ENCODE measurements around the gene IFIT1B. TPM values are rescaled to one million over a fixed set of nuclear protein-coding genes. Genes with fewer than 3 reads are reported as not detected.
A peak's percentile ranks its signal among the peaks of the same experiment; 100 is the strongest.
"Not testable (repeated sequence)": the region's sequence is repeated elsewhere in the genome, so short reads cannot be mapped to it uniquely, and the experiment has no call there.

Gene IFIT1B
- total and polyA plus RNA-seq, 4 donors: 0.21 to 3.7 TPM; not detected in 2

GRCh38 chr10:89410551-89410950, 32.7 kb downstream of the IFIT1B start:
- not testable (repeated sequence) for ATAC-seq (ENCODE audit: insufficient read depth, low FRiP score); DNase-seq; H3K9ac ChIP-seq (ENCODE audit: insufficient read depth in 1 of 2, low read length in 2 of 2); H3K4me1 ChIP-seq (ENCODE audit: control insufficient read depth in 5 of 5, insufficient read depth in 5 of 5, low read length in 5 of 5); H3K36me3 ChIP-seq (ENCODE audit: control insufficient read depth in 4 of 4, insufficient read depth in 4 of 4, low read length in 4 of 4); H3K9me3 ChIP-seq (ENCODE audit: control insufficient read depth in 4 of 4, insufficient read depth in 3 of 4, low read length in 3 of 4); H3K27me3 ChIP-seq (ENCODE audit: control insufficient read depth in 3 of 3, insufficient read depth in 3 of 3, low read length in 2 of 3); H3K27ac ChIP-seq (ENCODE audit: low read depth in 1 of 2, low read length in 1 of 2); H3K4me3 ChIP-seq
- 58 to 83% methylated on average over 5 of the region's 5 CpGs for WGBS, 2 donors

DNA sequence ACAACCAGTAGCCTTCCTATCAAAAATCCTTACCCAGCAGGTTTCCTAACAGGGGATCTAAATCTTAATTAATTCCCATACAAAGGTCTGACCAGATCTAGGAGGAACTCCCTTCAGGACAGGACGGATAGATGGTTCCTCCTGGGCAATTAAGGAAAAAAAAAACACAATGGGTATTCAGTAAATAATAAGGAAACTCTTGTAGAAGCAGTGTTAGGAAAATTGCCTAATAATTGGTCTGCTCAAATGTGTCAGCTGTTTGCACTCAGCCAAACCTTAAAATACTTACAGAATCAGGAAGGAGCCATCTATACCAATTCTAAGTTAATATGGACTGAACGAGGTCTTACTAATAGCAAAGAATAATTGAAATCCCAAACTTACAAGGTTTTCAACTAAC, 33.3 kb downstream of the IFIT1B start:
- H3K27me3 ChIP-seq (ENCODE audit: control insufficient read depth in 3 of 3, insufficient read depth in 3 of 3, low read length in 2 of 3); H3K27ac ChIP-seq (ENCODE audit: low read depth in 1 of 2, low read length in 1 of 2); ATAC-seq (ENCODE audit: insufficient read depth, low FRiP score); H3K36me3 ChIP-seq (ENCODE audit: control insufficient read depth in 4 of 4, insufficient read depth in 4 of 4, low read length in 4 of 4); DNase-seq; H3K4me3 ChIP-seq; H3K9ac ChIP-seq (ENCODE audit: insufficient read depth in 1 of 2, low read length in 2 of 2); H3K9me3 ChIP-seq (ENCODE audit: control insufficient read depth in 4 of 4, insufficient read depth in 3 of 4, low read length in 3 of 4): not testable (repeated sequence)
- H3K4me1 ChIP-seq (ENCODE audit: control insufficient read depth in 5 of 5, insufficient read depth in 5 of 5, low read length in 5 of 5): peaks cover 0 to 11% (median under 1%) of the 10 kb centered on the region in 5 donors
- 41 to 63% methylated on average over 2 of the region's 2 CpGs for WGBS, 2 donors

DNA sequence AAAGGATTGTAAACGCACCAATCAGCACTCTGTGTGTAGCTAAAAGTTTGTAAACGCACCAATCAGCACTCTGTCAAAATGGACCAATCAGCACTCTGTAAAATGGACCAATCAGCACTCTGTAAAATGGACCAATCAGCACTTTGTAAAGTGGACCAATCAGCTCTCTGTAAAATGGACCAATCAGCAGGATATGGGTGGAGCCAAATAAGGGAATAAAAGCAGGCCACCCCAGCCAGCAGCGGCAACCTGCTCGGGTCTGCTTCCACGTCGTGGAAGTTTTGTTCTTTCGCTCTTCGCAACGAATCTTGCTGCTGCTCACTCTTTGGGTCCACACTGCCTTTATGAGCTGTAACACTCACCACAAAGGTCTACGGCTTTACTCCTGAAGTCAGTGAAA, 34.4 kb downstream of the IFIT1B start:
- ATAC-seq (ENCODE audit: insufficient read depth, low FRiP score); H3K36me3 ChIP-seq (ENCODE audit: control insufficient read depth in 4 of 4, insufficient read depth in 4 of 4, low read length in 4 of 4); H3K9ac ChIP-seq (ENCODE audit: insufficient read depth in 1 of 2, low read length in 2 of 2); H3K27me3 ChIP-seq (ENCODE audit: control insufficient read depth in 3 of 3, insufficient read depth in 3 of 3, low read length in 2 of 3); H3K9me3 ChIP-seq (ENCODE audit: control insufficient read depth in 4 of 4, insufficient read depth in 3 of 4, low read length in 3 of 4); DNase-seq; H3K4me3 ChIP-seq; H3K27ac ChIP-seq (ENCODE audit: low read depth in 1 of 2, low read length in 1 of 2): not testable (repeated sequence)
- H3K4me1 ChIP-seq (ENCODE audit: control insufficient read depth in 5 of 5, insufficient read depth in 5 of 5, low read length in 5 of 5): peaks cover 0 to 16% (median 5%) of the 10 kb centered on the region in 5 donors
- WGBS, 2 donors: 82 to 95% methylated on average over 10 of the region's 10 CpGs

DNA sequence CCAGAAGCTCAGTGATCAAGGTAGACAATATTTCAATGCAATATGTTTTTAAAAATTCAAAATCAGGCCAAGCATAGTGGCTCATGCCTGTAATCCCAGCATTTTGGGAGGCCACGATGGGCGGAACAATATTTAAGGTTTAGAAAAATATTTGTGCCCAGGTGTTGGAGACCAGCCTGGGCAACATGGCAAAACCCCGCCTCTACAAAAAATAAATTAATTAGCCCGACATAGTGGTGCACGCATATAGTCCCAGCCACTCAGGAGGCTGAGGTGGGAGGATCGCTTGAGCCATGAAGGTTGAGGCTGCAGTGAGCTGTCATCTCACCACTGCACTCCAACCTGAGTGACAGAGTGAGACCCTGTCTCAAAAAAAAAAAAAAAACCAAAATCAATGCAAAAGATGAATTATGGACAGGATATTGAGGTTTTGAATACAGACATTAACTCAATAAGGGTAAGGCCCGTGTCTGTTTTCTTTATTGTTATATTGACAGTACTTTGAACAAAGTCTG, 35.6 kb downstream of the IFIT1B start:
- H3K4me3 ChIP-seq: no peak overlapping the region
- WGBS, 2 donors: 80 to 88% methylated on average over 7 of the region's 7 CpGs
- no peak overlapping the region for H3K27ac ChIP-seq (ENCODE audit: low read depth in 1 of 2, low read length in 1 of 2)
- no peak for DNase-seq
- peaks cover 0 to 3% (median 0%) of the 10 kb centered on the region in 4 donors for H3K9me3 ChIP-seq (ENCODE audit: control insufficient read depth in 4 of 4, insufficient read depth in 3 of 4, low read length in 3 of 4)
- peaks cover 7 to 17% (median 12%) of the 10 kb centered on the region in 4 donors for H3K36me3 ChIP-seq (ENCODE audit: control insufficient read depth in 4 of 4, insufficient read depth in 4 of 4, low read length in 4 of 4)
- no peak for ATAC-seq (ENCODE audit: insufficient read depth, low FRiP score)
- no peak for TF ChIP-seq CTCF (IDR thresholded peaks at IDR 0.05; ENCODE audit: control extremely low read depth, extremely low read depth)
- H3K9ac ChIP-seq (ENCODE audit: insufficient read depth in 1 of 2, low read length in 2 of 2): peak overlapping the region; percentile 86 to 99
- H3K27me3 ChIP-seq (ENCODE audit: control insufficient read depth in 3 of 3, insufficient read depth in 3 of 3, low read length in 2 of 3): no peaks in the 10 kb centered on the region
- H3K4me1 ChIP-seq (ENCODE audit: control insufficient read depth in 5 of 5, insufficient read depth in 5 of 5, low read length in 5 of 5): peaks cover 4 to 20% (median 7%) of the 10 kb centered on the region in 5 donors

DNA sequence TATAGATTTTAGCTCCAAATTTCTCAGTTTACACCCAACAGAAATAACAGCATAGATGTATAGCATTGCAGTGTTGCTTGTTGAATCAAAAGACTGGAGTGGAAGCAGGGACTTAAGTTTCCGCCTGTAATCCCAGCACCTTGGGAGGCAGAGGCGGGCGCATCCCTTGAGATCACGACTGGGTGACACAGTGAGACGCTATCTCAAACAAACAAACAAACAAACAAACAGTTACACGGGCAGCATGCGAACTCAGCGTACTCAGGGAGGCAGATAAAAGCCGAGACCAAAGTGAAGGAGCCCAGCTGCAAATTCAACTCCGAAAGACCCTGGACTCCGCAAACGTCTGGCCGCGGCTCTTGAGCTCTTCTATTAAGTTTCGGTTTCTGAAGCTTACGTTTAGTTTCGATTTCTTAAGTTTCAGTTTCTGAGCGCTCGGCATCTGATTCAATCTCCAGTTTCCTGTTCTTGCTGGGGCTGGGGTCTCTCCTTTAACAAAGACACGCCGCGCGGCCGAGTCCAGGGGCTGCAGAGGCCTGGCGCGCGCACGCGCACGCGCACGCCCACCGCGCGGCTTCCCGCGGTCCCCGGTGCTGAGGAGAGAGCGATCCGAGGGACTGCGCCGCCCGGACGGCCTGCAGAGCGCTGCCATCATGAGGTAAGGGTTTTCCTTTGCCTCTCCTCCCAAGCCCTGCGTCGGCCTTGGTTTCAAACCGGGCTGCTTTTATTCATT, 36.5 kb downstream of the IFIT1B start, which contains the start of gene IFIT5:
TSS of gene IFIT5 (plus strand) at position 423 of the 733 bp plus-strand sequence. CDS start at position 654, 231 bp downstream.
- ATAC-seq (ENCODE audit: insufficient read depth, low FRiP score) (peak; percentile 91), DNase-seq (peak; percentile 90 to 94 (median 93))
- TF ChIP-seq CTCF (IDR thresholded peaks at IDR 0.05; ENCODE audit: control extremely low read depth, extremely low read depth): no peak
- H3K4me1 ChIP-seq (ENCODE audit: control insufficient read depth in 5 of 5, insufficient read depth in 5 of 5, low read length in 5 of 5): peaks cover 4 to 28% (median 7%) of the 10 kb centered on the region in 5 donors
- WGBS, 2 donors: 0% methylated on average over 48 of the region's 48 CpGs
- peak within 1 kb of the TSS; percentile 97 to 99 for H3K27ac ChIP-seq (ENCODE audit: low read depth in 1 of 2, low read length in 1 of 2)
- peak within 1 kb of the TSS; percentile 86 to 99 for H3K9ac ChIP-seq (ENCODE audit: insufficient read depth in 1 of 2, low read length in 2 of 2)
- no peaks in the 10 kb centered on the region for H3K27me3 ChIP-seq (ENCODE audit: control insufficient read depth in 3 of 3, insufficient read depth in 3 of 3, low read length in 2 of 3)
- peaks cover 7 to 18% (median 12%) of the 10 kb centered on the region in 4 donors for H3K36me3 ChIP-seq (ENCODE audit: control insufficient read depth in 4 of 4, insufficient read depth in 4 of 4, low read length in 4 of 4)
- H3K4me3 ChIP-seq: peak within 1 kb of the TSS; percentile 93
- H3K9me3 ChIP-seq (ENCODE audit: control insufficient read depth in 4 of 4, insufficient read depth in 3 of 4, low read length in 3 of 4): peaks cover 0 to 3% (median 0%) of the 10 kb centered on the region in 4 donors

All from lung (tissue), 12 donors.